Cortex of kidney (tissue), 1 donor: Measurements from ENCODE around the gene ECHDC3.

Source experiments
- DNase-seq: peaks from one replicate; lab custom pipeline; 2025; lab: John Stamatoyannopoulos, UW

ECHDC3 gene

GRCh38 chr10:11750420-11750819, 8.2 kb downstream of the ECHDC3 start:
- DNase-seq = no peak

- DNase-seq = no peak
Measured at GRCh38 chr10:11754173-11754572, 12.0 kb downstream of the ECHDC3 start.

- no peak for DNase-seq
Measured at GRCh38 chr10:11754620-11755019, 12.4 kb downstream of the ECHDC3 start.

- DNase-seq = no peak
Measured at GRCh38 chr10:11755512-11756263, 13.5 kb downstream of the ECHDC3 start.

- DNase-seq = no peak
Measured at GRCh38 chr10:11756766-11757315, 14.7 kb downstream of the ECHDC3 start.

GRCh38 chr10:11757454-11757820, 15.3 kb downstream of the ECHDC3 start:
- DNase-seq = no peak

GRCh38 chr10:11757821-11758463, 15.8 kb downstream of the ECHDC3 start:
- no peak for DNase-seq

- DNase-seq = no peak
Measured at GRCh38 chr10:11758527-11759236, 16.5 kb downstream of the ECHDC3 start.

- DNase-seq = no peak
Measured at GRCh38 chr10:11759347-11759746, 17.2 kb downstream of the ECHDC3 start.

- DNase-seq = no peak
Measured at GRCh38 chr10:11760151-11760550, 18.0 kb downstream of the ECHDC3 start.

GRCh38 chr10:11760861-11761260, 18.7 kb downstream of the ECHDC3 start:
- DNase-seq = no peak

GRCh38 chr10:11761431-11761830, 19.2 kb downstream of the ECHDC3 start:
- DNase-seq = no peak

GRCh38 chr10:11762706-11763500, 20.7 kb downstream of the ECHDC3 start:
- no peak for DNase-seq

GRCh38 chr10:11763501-11763861, 21.3 kb downstream of the ECHDC3 start:
- DNase-seq = no peak

- DNase-seq = no peak
Measured at GRCh38 chr10:11765141-11765540, 23.0 kb downstream of the ECHDC3 start.

GRCh38 chr10:11772575-11773288, 30.6 kb downstream of the ECHDC3 start:
- DNase-seq = no peak

- no peak for DNase-seq
Measured at GRCh38 chr10:11773761-11774441, 31.7 kb downstream of the ECHDC3 start.

- DNase-seq = no peak
Measured at GRCh38 chr10:11775412-11775811, 33.2 kb downstream of the ECHDC3 start.

- no peak for DNase-seq
Measured at GRCh38 chr10:11776080-11776479, 33.9 kb downstream of the ECHDC3 start.

GRCh38 chr10:11781114-11781513, 38.9 kb downstream of the ECHDC3 start:
- DNase-seq = no peak
